DOHH2 (cell line): ENCODE data around the gene MEIOB.

Experiments
- EZH2phosphoT487 ChIP-seq: fragments of 200-600 bp; sonication (generic); IDR thresholded peaks from 2 replicates; pipeline ENCODE4 v1.6.1; 2017; ENCODE audit warnings: borderline replicate concordance, mild to moderate bottlenecking, antibody characterized with exemption, low read length, moderate library complexity, mixed read lengths
- TF ChIP-seq, protein P1 (sequence below): fragments of 200-600 bp; sonication (generic); IDR thresholded peaks from one replicate; pipeline ENCODE4 v1.5.1; 2014; ENCODE audit warnings: antibody characterized with exemption, mild to moderate bottlenecking, low read depth, low read length; ENCODE audit not compliant: poor library complexity, severe bottlenecking

DNA sequence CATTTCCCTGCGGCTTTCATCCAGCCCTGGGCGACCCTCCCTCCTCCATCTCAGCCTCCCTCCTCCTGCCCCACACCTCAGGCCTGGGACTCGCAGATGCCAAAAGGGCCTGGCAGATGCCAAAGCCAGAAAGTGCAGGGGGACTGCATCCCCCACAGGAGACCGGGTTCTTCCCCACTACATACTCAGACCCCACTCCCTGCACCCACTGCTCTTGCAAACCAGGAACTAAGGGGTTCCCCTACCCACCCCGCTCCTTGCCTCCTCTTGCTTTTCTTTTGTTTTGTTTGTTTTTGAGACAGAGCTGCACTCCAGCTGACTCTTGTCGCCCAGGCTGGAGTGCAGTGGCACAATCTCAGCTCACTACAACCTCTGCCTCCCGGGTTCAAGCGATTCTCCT, 43.0 kb upstream of the MEIOB start:
- no peak for TF ChIP-seq EZH2phosphoT487
- TF ChIP-seq, protein P1, sequence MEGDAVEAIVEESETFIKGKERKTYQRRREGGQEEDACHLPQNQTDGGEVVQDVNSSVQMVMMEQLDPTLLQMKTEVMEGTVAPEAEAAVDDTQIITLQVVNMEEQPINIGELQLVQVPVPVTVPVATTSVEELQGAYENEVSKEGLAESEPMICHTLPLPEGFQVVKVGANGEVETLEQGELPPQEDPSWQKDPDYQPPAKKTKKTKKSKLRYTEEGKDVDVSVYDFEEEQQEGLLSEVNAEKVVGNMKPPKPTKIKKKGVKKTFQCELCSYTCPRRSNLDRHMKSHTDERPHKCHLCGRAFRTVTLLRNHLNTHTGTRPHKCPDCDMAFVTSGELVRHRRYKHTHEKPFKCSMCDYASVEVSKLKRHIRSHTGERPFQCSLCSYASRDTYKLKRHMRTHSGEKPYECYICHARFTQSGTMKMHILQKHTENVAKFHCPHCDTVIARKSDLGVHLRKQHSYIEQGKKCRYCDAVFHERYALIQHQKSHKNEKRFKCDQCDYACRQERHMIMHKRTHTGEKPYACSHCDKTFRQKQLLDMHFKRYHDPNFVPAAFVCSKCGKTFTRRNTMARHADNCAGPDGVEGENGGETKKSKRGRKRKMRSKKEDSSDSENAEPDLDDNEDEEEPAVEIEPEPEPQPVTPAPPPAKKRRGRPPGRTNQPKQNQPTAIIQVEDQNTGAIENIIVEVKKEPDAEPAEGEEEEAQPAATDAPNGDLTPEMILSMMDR, result no peak
